Umbilical cord (tissue), 2 donors: ENCODE results near the gene ARHGEF40. TPM values are rescaled to one million over a fixed set of nuclear protein-coding genes. Genes with fewer than 3 reads are reported as not detected.

Source experiments
- DNase-seq: peaks from one replicate; pipeline ENCODE4 v3.0.0-alpha.2; 2015; ENCODE audit warnings: low spot score
- total RNA-seq: library from RNA; depleted of rRNA; stranded (reverse); fragments of >200 nt; gene quantifications from one replicate; pipeline ENCODE4 v1.2.3, GENCODE V29; 2014; ENCODE audit warnings: low replicate concordance; ENCODE audit not compliant: insufficient read depth

The ARHGEF40 gene
- total RNA-seq, 1 donor from 2014 or later = 63.8 TPM

GRCh38 chr14:21081521-21082142, 11.5 kb downstream of the ARHGEF40 start:
- DNase-seq = no peak

GRCh38 chr14:21083565-21084325, 13.6 kb downstream of the ARHGEF40 start:
- DNase-seq = no peak

GRCh38 chr14:21084396-21084795, 14.3 kb downstream of the ARHGEF40 start:
- DNase-seq = no peak

GRCh38 chr14:21084998-21085853, 15.1 kb downstream of the ARHGEF40 start:
- DNase-seq = no peak

- DNase-seq = no peak
These were observed 16.8 kb downstream of the ARHGEF40 start for GRCh38 chr14:21086908-21087293.

GRCh38 chr14:21087294-21088091, 17.4 kb downstream of the ARHGEF40 start:
- peak; percentile 90 for DNase-seq

- no peak for DNase-seq
These were observed 18.6 kb downstream of the ARHGEF40 start for GRCh38 chr14:21088687-21089086.

GRCh38 chr14:21089271-21089670, 19.2 kb downstream of the ARHGEF40 start:
- no peak for DNase-seq

- no peak for DNase-seq
These were observed 19.7 kb downstream of the ARHGEF40 start for GRCh38 chr14:21089877-21090193.

- no peak for DNase-seq
These were observed 20.3 kb downstream of the ARHGEF40 start for GRCh38 chr14:21090194-21090939.

- no peak for DNase-seq
These were observed 21.0 kb downstream of the ARHGEF40 start for GRCh38 chr14:21090940-21091663.

GRCh38 chr14:21091821-21092272, 21.7 kb downstream of the ARHGEF40 start:
- no peak for DNase-seq

GRCh38 chr14:21092273-21093011, 22.3 kb downstream of the ARHGEF40 start:
- peak; percentile 65 for DNase-seq

- no peak for DNase-seq
These were observed 22.9 kb downstream of the ARHGEF40 start for GRCh38 chr14:21093018-21093417.

GRCh38 chr14:21093769-21094681, 23.9 kb downstream of the ARHGEF40 start:
- DNase-seq = peak; percentile 94

- no peak for DNase-seq
These were observed 25.5 kb downstream of the ARHGEF40 start for GRCh38 chr14:21095430-21096205.

GRCh38 chr14:21096438-21096837, 26.3 kb downstream of the ARHGEF40 start:
- DNase-seq = no peak
